ENCODE measurements around the gene PHLDB2. TPM values are rescaled to one million over a fixed set of nuclear protein-coding genes. Genes with fewer than 3 reads are reported as not detected.

Gene PHLDB2
- total RNA-seq, 1 experiment from 2014 or later, result 57.3 TPM

- DNase-seq (ENCODE audit: low read depth), result peak; percentile 66
Measured at GRCh38 chr3:111850537-111850936, 8.5 kb upstream of the PHLDB2 start.

GRCh38 chr3:111851511-111851954 lies 7.5 kb upstream of the PHLDB2 start:
- DNase-seq (ENCODE audit: low read depth), result peak; percentile 98

- DNase-seq (ENCODE audit: low read depth), result no peak
Measured at GRCh38 chr3:111852540-111852939, 6.5 kb upstream of the PHLDB2 start.

GRCh38 chr3:111853068-111853467 lies 6.0 kb upstream of the PHLDB2 start:
- DNase-seq (ENCODE audit: low read depth), result no peak

GRCh38 chr3:111854990-111855389 lies 4.1 kb upstream of the PHLDB2 start:
- no peak for DNase-seq (ENCODE audit: low read depth)

- no peak for DNase-seq (ENCODE audit: low read depth)
Measured at GRCh38 chr3:111856501-111856900, 2.6 kb upstream of the PHLDB2 start.

- DNase-seq (ENCODE audit: low read depth), result no peak
Measured at GRCh38 chr3:111857474-111857873, 1.6 kb upstream of the PHLDB2 start.

GRCh38 chr3:111858642-111859041 lies 423 bp upstream of the PHLDB2 start:
- DNase-seq (ENCODE audit: low read depth), result no peak

- peak; percentile 95 for DNase-seq (ENCODE audit: low read depth)
Measured at GRCh38 chr3:111859974-111860859, 1.2 kb downstream of the PHLDB2 start.

GRCh38 chr3:111861391-111861790 lies 2.3 kb downstream of the PHLDB2 start:
- DNase-seq (ENCODE audit: low read depth), result peak; percentile 47

GRCh38 chr3:111862415-111862814 lies 3.4 kb downstream of the PHLDB2 start:
- DNase-seq (ENCODE audit: low read depth), result no peak

GRCh38 chr3:111862974-111863373 lies 3.9 kb downstream of the PHLDB2 start:
- DNase-seq (ENCODE audit: low read depth), result no peak

- no peak for DNase-seq (ENCODE audit: low read depth)
Measured at GRCh38 chr3:111863942-111864694, 5.1 kb downstream of the PHLDB2 start.

- DNase-seq (ENCODE audit: low read depth), result peak; percentile 92
Measured at GRCh38 chr3:111864821-111865656, 6.0 kb downstream of the PHLDB2 start.

- no peak for DNase-seq (ENCODE audit: low read depth)
Measured at GRCh38 chr3:111867889-111868426, 8.9 kb downstream of the PHLDB2 start.

- no peak for DNase-seq (ENCODE audit: low read depth)
Measured at GRCh38 chr3:111870620-111871019, 11.6 kb downstream of the PHLDB2 start.

- DNase-seq (ENCODE audit: low read depth), result no peak
Measured at GRCh38 chr3:111871809-111872623, 13.0 kb downstream of the PHLDB2 start.

GRCh38 chr3:111872979-111873378 lies 13.9 kb downstream of the PHLDB2 start:
- DNase-seq (ENCODE audit: low read depth), result no peak

- DNase-seq (ENCODE audit: low read depth), result peak; percentile 97
Measured at GRCh38 chr3:111874177-111874820, 15.2 kb downstream of the PHLDB2 start.

GRCh38 chr3:111881480-111881879 lies 22.4 kb downstream of the PHLDB2 start:
- DNase-seq (ENCODE audit: low read depth), result no peak

All from HT1080 (cell line).